Hematopoietic multipotent progenitor cell treated with erythropoietin and hydrocortisone succinate and interleukin-3 and kit ligand, for 8 days (in vitro differentiated cells): Measurements from ENCODE around the gene IL17RE.
"Not testable (repeated sequence)": the region's sequence is repeated elsewhere in the genome, so short reads cannot be mapped to it uniquely, and the experiment has no call there.

ENCODE experiments used
- DNase-seq: peaks from one replicate; pipeline ENCODE4 v3.0.0-alpha.2; 2015

IL17RE gene, protein sequence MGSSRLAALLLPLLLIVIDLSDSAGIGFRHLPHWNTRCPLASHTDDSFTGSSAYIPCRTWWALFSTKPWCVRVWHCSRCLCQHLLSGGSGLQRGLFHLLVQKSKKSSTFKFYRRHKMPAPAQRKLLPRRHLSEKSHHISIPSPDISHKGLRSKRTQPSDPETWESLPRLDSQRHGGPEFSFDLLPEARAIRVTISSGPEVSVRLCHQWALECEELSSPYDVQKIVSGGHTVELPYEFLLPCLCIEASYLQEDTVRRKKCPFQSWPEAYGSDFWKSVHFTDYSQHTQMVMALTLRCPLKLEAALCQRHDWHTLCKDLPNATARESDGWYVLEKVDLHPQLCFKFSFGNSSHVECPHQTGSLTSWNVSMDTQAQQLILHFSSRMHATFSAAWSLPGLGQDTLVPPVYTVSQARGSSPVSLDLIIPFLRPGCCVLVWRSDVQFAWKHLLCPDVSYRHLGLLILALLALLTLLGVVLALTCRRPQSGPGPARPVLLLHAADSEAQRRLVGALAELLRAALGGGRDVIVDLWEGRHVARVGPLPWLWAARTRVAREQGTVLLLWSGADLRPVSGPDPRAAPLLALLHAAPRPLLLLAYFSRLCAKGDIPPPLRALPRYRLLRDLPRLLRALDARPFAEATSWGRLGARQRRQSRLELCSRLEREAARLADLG

DNA sequence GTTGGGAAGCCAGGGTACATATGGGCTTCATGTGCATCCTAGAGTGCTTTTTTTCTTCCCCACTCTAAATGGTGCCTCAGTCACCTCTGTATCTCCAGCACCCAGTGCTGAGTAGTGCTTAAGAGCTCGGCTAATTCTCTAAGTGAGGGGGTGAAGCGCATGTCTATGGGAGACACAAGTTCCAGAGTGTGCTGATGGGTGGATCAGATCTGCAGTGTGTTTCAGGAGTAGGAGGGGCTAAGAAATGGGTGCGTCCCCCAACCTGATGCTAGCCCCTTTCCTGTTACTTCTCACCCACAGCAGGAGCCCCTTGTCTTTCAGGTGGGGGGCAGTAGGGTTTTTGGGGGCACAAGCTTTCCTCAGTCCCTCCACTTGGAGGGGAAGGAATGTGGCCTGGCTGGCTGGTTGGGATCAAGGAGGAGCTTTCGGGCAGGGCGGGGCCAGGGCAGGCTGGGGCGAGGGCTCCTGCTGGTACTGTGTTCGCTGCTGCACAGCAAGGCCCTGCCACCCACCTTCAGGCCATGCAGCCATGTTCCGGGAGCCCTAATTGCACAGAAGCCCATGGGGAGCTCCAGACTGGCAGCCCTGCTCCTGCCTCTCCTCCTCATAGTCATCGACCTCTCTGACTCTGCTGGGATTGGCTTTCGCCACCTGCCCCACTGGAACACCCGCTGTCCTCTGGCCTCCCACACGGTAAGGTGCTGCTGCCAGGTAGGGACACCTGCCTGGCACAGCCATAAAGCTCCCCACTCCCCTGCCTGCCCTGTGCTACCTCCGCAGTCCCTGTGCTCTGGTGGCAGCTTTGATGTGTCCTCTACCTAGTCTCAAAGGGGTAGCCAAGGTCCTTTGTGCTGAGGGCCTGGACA is at the start of gene IL17RE:
Gene IL17RE (plus strand): TSS at position 477 of the 866 bp plus-strand sequence. CDS start 85 bp downstream, at position 562.
- peak; percentile 40 for DNase-seq

DNA sequence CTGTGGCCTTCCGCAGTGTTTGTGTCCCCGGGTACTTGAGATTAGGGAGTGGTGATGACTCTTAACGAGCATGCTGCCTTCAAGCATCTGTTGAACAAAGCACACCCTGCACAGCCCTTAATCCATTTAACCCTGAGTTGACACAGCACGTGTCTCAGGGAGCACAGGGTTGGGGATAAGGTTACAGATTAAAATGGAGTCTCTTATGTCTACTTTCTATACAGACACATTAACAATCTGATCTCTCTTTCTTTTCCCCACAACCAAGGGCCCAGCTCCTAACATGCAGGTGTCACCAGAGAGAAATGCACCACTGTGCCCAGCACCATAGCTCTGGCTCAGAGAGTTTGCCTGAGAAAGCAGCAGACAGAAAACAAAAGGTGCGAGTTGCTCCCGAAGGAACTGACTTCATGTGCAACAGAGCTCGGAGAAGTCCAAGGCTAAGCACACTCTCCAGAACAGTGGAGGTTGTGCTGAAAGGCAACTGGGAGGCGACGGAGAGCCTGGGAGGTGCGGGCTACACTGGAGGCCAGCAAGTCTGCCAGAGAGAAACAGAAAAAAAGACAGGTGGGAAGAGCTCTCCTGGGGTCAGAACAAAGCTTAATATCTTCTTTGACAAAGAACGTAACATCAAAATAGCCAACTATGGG is 48.2 kb upstream of the IL17RE start:
- DNase-seq: not testable (repeated sequence)

- DNase-seq: no peak
Observed at GRCh38 chr3:9855594-9855993, 47.1 kb upstream of the IL17RE start.

DNA sequence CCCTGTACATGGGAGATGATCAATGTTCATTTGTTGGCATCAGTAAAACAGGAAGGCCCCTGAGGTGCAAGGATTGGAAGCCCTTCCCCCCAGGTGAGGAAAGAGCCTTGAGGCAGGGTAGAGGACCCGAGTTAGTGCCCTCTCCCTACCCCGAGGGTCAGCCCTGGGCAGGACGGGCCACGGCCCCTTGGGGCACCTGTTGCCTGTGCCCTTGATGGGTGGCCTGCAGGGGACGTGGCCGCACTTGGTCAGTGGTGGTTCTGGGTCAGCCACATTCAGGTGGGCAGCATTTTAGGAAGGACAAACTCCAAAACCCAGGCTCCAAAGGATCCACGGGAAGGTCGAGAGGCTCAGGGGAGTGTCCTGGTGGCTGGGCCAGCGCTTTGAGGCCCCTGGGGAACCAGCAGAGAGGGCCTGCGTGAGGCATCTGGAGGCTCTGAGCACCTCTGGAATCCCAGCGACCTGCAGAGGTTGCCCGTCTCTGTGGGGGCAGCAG is 43.1 kb upstream of the IL17RE start:
- no peak for DNase-seq

- no peak for DNase-seq
Observed at GRCh38 chr3:9861201-9861600, 41.4 kb upstream of the IL17RE start.

DNA sequence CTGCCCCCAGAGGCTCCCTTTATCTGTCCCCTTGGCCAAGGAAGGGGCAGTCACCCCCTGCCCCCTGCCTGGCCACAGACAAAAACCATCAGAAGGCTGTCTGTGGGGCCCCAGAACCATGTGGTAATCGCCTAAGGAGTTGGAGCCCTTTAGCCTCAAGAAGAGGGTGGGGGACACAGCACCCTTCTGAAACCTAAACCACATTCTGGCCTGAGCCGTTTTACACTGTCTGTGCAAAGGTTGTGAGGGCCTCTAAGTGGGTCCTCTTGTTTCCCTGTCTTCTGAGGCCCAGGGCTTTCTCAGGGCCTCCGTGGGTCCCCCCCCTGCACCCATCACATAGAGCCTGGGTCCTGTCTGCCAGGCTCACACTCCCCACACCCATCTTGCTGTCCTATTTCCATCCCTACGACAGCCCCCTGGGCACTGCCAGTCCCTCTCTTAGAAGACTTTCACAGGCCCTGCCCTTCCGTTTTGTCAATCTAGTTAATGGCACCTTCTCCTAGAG is 41.0 kb upstream of the IL17RE start:
- DNase-seq: no peak

GRCh38 chr3:9862391-9863057 is 40.1 kb upstream of the IL17RE start:
- peak; percentile 61 for DNase-seq

DNA sequence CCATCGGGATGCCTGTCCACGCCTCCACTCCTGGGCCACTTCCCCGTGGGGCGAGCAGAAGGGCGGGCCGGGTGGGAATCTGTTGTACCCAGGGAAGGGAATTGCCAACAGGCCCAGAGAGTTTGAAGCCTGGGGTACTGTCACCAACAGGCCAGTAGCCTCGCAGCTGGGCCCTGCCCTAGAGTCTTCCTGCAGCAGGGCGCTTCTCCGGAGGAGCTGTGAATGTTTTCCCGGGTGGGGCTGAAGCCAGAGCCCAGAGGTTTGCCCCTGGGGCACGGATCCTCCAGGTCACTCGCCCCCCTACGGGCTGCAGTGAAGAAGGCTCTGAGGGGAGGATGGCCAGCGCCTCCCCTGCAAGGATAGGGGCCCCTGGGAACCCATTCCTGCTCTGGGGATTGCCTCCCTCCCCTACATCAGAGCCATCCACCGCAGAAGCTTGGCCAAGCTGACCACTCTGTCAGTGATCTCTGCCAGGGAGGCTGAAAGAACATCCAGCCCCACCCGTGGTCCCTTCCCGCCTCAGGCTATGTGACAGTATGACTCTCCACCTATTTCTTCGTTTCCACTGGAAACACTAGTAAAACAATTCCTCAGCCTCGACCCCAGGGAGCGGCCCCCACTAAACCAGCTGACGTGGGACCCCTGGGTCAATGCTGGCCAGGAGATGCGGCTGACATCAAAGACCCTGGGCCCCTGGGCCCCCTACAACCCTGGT is 39.4 kb upstream of the IL17RE start:
- no peak for DNase-seq

DNA sequence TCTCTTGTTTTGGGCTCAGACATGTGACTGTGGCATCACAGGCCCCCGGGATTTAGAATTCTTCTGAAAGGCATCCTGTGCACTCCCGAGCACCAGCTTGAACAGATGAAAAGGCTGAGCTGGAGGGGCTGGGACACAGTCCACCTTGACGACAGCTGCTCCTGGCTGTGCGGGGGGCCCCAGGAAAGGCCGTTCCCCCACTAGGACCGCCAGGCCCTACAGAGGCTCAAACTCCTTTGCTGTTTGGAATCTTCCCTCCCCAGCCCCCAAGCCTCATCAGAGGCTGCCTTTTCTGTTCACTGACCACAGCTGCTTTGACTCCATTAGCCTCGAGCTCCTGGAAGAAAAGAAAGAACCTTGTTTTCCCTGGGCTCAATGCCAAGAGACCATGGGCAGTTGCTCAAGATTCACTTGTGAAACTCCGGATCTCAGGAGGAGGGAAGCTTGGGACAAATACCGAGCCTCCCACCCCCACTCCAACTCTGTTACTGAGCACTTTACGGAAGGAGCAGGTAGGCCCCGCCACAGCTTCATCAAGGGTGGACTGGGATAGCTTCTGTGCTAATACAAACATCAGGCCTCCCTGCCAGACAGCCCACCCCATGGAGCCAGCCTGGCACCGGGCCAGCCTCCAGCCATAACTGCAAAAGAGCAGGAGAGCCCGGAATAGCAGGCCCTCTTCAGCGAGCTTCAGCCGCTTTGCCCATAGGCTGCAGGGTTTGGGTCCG is 38.3 kb upstream of the IL17RE start:
- no peak for DNase-seq

- DNase-seq: not testable (repeated sequence)
Observed at GRCh38 chr3:9865125-9865637, 37.5 kb upstream of the IL17RE start.

DNA sequence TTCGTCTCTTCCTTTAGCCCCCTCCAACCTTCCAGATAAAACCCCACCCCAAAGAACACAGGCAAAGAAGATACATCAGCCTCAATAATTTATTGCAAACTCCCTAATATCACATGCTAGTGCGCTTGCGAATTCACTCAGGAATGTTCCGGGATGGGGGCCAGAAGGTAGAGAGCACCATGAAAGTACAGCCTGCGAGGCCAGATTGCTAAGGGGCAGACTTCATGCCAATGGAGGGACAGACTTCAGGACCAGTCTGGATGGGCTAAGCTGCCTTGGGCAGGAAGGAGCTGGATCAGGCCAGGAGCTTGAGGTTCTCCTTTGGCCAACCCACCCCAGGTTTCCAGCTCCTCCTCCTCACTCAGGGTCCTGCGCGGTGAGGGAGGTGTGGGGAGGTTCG is 36.0 kb upstream of the IL17RE start:
- DNase-seq: no peak

GRCh38 chr3:9867106-9867505 is 35.5 kb upstream of the IL17RE start:
- DNase-seq: no peak

GRCh38 chr3:9869955-9870354 is 32.7 kb upstream of the IL17RE start:
- DNase-seq: no peak

DNA sequence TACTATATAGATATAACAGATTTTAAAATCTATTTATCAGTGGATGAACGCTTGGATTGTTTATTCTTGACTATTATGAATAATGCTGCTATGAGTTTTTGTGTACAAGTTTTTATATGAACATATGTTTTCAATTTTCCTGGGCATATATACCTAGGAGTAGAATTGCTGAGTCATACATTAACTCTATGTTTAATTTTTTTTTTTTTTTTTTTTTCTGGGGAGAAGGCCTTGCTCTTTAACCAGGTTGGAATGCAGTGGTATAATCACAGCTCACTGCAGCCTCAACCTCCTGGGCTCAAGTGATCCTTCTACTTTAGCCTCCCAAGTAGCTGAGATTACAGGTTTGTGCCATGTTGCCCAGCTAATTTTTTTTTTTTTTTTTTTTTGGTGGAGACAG is 31.7 kb upstream of the IL17RE start:
- no peak for DNase-seq

- not testable (repeated sequence) for DNase-seq
Observed at GRCh38 chr3:9872067-9872466, 30.6 kb upstream of the IL17RE start.

DNA sequence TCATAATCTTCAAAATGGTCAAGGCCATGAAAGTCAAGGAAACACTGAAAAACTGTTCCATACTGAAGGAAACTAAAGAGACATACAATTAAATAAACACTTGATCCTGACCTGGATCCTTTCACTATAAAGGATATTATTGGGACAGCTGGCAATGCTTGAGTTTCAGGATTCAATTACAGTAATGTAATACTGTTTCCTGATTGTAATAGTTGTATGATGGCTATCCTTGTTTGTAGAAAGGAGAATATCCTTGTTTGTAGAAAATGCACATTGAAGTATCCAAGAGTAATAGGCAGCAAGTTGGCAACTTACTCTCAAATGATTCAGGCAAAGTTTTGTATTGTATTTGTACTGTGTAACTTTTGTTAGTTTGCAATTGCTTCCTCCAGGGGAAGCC is 27.2 kb upstream of the IL17RE start:
- DNase-seq: no peak

DNA sequence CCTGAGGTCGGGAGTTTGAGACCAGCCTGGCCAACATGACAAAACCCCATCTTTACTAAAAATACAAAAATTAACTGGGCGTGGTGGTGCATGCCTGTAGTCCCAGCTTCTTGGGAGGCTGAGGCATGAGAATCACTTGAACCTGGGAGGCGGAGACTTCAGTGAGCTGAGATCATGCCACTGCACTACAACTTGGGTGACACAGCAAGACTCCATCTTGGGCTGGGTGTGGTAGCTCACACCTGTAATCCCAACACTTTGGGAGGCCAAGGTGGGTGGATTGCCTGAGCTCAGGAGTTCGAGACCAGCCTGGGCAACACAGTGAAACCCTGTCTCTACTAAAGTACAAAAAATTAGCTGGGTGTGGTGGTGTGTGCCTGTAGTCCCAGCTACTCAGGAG is 26.4 kb upstream of the IL17RE start:
- not testable (repeated sequence) for DNase-seq

- DNase-seq: no peak
Observed at GRCh38 chr3:9876991-9877390, 25.7 kb upstream of the IL17RE start.

DNA sequence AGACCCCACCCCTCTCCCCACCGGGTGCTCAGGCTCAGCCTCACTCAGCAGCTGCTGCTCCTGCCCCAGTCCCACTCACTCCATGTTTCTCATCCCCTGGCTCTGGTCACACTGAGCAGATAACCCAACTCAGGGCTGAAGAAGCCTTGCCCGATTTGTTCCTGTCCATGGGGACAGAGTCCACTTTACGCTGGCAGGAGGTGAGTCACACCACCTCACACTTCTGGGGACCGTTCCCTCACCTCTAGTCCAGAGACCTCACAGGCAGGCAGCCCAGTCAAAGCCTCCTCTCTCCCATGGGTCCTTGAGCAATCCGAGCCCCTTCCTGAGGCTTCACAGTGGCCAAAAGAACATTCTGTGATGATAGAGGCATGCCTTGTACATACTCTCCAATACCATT is 23.9 kb upstream of the IL17RE start:
- no peak for DNase-seq

DNA sequence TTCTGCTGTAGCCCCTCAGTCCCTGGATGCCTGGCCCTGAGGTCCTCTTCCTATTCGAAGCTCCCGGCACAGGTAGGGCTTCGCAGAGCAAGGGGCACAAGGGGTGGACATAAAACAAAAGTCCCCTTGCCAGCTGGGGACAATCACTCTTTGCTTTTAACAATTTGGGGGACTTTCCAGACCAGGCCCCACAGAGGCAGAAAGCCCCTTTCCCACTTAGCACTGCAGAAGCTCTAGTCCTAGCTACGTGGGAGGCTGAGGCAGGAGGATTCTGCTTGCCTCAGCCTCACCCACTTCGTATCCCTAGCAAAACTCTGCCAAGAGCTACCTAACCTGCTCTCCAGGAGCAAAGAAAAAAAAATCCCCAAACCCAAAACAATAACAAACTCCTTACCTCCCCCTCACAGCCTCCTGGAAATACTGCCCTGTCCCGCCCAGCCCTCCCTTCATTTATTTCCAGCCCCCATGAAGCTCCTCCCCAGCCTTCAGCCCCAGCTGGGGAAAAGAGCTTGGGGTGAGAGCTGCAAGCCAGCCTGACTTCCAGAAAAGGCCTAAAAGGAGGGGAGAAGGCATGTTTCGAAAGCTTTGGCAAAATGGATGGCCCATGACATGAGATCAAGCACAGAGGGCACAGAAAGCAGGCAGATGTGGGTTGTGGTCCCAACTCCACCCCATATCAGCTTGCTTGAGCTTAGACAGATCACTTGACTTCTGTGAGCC is 22.7 kb upstream of the IL17RE start, which contains the start of gene CIDEC:
Gene CIDEC (minus strand): TSS at position 424 of the 720 bp plus-strand sequence. CDS start 1,767 bp downstream, outside the sequence.
- DNase-seq: no peak
